GM12892 (cell line): ENCODE measurements around the gene ASTE1. TPM values are rescaled to one million over a fixed set of nuclear protein-coding genes. Genes with fewer than 3 reads are reported as not detected.
"Not testable (repeated sequence)": the region's sequence is repeated elsewhere in the genome, so short reads cannot be mapped to it uniquely, and the experiment has no call there.

Experiments
- DNase-seq: peaks from one replicate; pipeline ENCODE4 v3.0.0; 2011; ENCODE audit not compliant: insufficient read length
- FAIRE-seq: peaks from 2 replicates; lab custom pipeline; 2011; peaks lifted over from hg19 to GRCh38; lab: Jason Lieb, UNC
- POLR2A ChIP-seq: IDR thresholded peaks from 2 replicates; pipeline ENCODE4 v1.6.1; 2011; ENCODE audit warnings: low read depth, low read length, control low read depth
- POLR2AphosphoS5 ChIP-seq: IDR thresholded peaks from 2 replicates; pipeline ENCODE4 v1.6.1; 2011; ENCODE audit warnings: low read depth, low read length, control low read depth
- TAF1 ChIP-seq: IDR thresholded peaks from 2 replicates; pipeline ENCODE4 v1.6.1; 2011; ENCODE audit warnings: low read depth, mild to moderate bottlenecking, control low read depth, low read length, borderline replicate concordance
- polyA plus RNA-seq: library from polyadenylated mRNA; unstranded; fragments of >200 nt; gene quantifications from one replicate; pipeline ENCODE4 v1.2.1, GENCODE V29; 2012; ENCODE audit warnings: missing spikeins, inconsistent platforms; ENCODE audit not compliant: missing spikeins

Gene ASTE1, protein sequence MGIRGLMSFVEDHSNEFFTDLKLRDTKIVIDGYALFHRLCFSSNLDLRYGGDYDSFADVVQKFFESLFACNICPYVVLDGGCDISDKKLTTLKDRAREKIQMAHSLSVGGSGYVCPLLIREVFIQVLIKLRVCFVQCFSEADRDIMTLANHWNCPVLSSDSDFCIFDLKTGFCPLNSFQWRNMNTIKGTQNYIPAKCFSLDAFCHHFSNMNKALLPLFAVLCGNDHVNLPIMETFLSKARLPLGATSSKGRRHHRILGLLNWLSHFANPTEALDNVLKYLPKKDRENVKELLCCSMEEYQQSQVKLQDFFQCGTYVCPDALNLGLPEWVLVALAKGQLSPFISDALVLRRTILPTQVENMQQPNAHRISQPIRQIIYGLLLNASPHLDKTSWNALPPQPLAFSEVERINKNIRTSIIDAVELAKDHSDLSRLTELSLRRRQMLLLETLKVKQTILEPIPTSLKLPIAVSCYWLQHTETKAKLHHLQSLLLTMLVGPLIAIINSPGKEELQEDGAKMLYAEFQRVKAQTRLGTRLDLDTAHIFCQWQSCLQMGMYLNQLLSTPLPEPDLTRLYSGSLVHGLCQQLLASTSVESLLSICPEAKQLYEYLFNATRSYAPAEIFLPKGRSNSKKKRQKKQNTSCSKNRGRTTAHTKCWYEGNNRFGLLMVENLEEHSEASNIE
- polyA plus RNA-seq, result 4.6 TPM

DNA sequence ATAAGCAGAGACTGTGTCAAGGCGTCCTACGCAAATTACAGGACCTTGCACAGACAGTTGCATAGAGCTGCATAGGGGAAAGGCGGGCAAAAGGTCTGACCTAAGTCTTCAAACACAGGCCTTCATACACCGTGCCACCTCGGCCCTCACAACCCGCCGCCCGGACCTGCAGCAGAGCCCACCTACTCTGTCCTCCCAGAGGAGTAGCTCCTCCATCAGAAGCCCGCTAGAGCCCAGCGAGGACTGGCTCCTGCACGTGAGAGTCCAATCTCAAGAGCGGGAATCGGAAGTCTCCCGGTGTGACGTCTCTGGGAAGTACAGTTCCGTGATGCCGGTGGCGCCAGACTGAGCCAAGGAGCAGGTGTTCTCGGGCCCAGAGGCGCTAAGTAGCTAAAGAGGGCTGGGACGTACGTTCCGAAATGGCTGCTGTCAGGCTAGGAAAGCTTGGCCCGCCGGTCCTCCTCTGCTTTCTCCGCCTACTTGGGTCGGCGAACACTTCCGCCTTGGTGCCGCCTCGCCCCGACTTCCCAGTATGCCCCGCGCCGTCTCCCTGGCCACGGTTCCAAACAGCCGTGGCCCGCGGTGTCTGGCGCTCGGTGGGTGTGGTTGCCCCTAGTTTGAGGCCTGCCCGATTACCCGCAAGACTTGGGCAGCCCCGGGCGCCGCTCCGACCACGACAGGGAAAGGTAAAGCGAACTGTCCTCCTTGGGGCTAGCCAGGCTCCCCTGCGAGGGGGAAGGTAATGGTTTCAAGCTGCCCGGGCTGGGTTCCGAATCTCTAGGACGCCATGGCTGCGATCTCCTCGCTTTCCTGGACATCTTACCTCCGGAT is at the start of gene ASTE1, which contains the start of gene NEK11:
TSS of gene ASTE1 (minus strand) at position 505 of the 831 bp plus-strand sequence. CDS start 1,519 bp downstream, outside the sequence.
TSS of gene NEK11 (plus strand) at position 557 of the 831 bp plus-strand sequence. CDS start 2,832 bp downstream, outside the sequence.
- peak; percentile 94 for TF ChIP-seq POLR2AphosphoS5
- 0 out of 2 replicates have a peak, but pooled peaks have one; percentile 69 for TF ChIP-seq TAF1
- peak; percentile 88 for TF ChIP-seq POLR2A
- DNase-seq, result peak; percentile 75
- FAIRE-seq, result peak; percentile 99

DNA sequence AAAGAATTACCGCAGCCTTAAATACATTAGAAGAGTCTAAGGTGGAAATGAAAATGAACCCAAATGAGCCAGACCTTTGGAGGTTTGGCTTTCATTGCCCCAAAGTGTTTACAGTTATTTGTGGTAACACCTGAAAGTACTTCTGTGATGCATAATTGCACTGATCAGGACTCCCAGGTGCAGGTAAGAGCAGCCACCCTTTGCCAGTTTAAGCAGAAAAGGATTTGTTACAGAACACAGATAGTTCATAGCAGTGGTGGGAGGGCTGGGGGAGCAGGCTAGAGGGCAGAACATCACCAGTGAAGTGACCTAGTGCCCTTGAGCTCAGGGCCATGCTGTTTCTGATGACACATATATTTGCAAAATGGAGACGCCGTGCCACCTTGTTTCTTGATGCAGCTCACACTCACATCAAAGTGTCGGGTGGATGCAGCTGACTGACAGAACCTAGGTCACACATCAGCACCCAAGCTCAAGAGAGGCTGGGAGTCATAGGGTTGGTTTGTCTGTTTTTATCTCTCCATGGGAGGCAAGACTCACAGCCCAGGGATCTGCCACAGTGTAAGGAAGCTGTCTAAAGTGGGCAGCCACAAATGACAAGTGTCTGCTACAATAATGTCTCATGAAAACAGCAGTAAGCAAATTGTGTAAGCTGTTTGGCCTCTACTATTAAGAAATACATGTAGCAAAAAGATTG is 49.2 kb upstream of the ASTE1 start:
- FAIRE-seq, result no peak
- no peak for TF ChIP-seq TAF1
- TF ChIP-seq POLR2AphosphoS5, result no peak
- no peak for TF ChIP-seq POLR2A
- DNase-seq, result no peak

DNA sequence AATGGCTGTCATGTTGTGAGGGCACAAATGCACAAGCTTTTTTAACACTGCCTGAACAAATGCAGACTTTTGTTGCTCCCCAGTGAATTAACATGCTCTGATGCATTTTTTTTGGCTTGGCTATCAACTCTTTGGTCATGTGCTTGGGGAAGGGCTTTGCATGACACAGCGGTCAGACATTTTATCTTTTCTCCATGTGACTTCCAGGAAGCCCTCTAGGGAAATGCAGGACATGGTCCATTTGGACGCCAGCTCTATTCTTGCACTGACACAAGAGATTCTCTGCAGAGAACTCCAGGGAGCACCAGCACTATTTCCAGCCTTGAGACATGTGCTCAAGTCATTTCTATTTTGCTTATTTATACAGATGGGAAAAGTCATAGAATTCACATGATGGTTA is 46.2 kb upstream of the ASTE1 start:
- FAIRE-seq (no peak), DNase-seq (no peak)
- no peak for TF ChIP-seq TAF1
- no peak for TF ChIP-seq POLR2A
- TF ChIP-seq POLR2AphosphoS5, result no peak

DNA sequence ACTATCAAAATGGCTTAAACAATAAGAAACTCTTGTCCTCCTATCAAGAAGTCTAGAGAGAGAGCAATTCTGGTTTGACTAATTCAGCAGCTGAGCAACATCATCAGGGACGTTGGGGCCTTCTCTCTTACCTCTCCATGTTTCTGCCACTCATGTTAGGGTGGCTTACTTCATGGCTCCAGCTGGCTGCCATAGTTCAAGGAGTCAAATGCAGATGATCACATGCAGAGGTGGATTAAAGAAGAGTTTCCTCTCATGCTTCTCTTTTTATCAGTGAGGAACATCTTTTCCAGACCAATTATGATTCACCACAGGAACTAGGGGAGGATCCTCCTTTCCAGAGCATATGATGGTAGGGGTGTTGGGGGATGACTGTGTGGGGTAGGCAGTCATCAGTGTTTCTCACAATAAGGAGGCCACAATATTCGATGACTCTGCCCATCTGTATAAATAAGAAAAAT is 45.5 kb upstream of the ASTE1 start:
- FAIRE-seq (no peak), DNase-seq (no peak)
- TF ChIP-seq POLR2A (no peak), POLR2AphosphoS5 (no peak), TAF1 (no peak)

DNA sequence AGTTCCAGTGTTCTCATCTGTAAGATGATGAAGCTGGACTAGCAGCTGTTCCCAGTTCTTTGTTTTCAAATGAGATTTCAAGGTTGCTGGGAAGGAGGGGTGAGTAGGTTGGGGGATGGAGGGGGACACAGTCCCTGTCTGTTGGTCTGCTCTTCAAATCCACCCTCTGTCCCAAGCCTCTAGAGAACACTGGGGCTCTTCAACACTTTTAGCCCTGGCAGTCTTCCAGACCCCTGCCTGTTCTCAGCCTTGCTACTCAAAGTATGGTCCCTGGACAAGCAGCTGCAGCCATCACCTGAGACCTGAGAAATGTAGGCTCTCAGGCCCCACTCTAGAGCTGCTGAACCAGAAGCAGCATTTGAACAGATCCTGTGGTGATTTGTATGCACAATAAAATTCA is 41.4 kb upstream of the ASTE1 start:
- DNase-seq, result no peak
- TF ChIP-seq TAF1, result no peak
- TF ChIP-seq POLR2AphosphoS5, result no peak

DNA sequence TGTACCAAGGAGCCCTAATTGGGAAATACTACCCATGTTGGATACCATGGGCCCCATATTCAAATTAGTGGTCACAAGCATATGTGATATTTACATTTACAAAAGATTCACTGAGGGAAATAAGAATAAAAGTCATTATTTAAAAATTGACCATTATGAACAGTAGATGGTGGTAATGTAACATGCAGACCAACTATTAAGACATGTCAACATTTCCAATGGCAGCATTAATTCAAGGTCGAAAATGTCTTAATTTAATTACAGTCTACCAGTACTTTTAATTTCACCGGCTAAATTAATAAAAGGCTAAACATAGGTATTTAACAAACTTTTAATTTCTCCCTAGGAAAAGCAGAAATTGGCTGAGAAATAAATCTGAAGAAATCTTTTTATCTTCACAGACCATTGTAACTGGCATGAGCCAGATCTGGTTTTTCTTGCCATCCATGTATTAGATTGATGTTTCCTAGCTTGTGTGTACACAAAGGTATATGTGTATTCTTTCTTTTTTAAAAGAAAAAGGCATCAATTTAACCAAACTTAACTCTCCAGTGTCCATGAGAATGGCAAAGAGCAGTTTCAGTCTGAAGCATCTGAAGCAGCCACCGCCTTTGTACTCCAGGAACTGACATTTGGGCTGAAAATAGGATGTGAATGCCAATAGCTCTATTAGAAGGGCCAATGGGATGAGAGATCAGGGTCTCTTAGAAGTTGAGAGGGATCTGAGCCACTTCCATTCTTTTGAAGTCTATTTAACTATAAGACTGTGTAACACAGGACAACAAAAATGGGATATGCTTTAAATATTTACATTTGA is 26.6 kb upstream of the ASTE1 start:
- FAIRE-seq, result no peak
- TF ChIP-seq POLR2A (no peak), TAF1 (no peak), POLR2AphosphoS5 (no peak)
- DNase-seq, result no peak

More for the DNA sequence above, 41.4 kb upstream of the ASTE1 start:
- FAIRE-seq, result no peak

DNA sequence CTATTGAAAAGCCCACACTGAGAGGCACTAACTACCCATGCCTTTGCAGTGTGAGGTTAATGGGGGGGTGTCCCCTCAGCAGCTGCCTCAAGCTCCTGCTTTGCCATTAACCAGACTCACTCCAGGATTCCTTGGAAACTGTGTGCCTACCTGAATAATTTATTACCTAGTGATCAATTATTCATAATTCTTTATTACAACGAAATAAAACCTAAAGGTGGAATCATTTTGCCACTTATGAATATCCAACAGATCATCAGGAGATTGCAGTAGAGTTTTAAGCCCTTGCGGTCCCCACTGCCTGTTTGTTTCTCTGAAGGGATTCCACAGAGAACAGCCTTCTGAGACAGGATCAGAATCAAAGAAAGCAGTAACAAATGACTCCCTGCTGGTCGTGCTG is 23.4 kb upstream of the ASTE1 start:
- DNase-seq (no peak), FAIRE-seq (no peak)
- TF ChIP-seq TAF1 (no peak), POLR2AphosphoS5 (no peak), POLR2A (no peak)

DNA sequence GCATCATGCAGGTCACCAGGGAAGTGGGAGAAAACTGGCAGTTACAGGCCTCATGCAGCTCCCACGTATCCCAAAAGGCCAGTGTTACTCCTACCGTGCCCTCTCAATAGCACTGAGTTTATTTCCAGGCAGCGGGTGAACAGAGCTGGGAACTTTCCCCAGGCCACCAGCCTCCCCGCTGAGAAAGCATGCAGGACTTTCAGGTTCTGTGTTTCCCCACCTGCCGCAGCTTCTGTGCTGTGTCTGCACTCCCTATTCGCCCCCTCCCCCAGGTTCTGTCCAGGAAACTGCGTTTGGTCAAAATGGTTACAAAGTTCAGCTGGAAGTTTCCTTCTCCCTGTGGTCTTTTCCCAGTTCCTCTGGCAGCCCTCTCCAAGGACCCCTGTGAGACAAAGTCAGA is 21.4 kb upstream of the ASTE1 start:
- DNase-seq (no peak), FAIRE-seq (no peak)
- TF ChIP-seq TAF1 (no peak), POLR2A (no peak), POLR2AphosphoS5 (no peak)

DNA sequence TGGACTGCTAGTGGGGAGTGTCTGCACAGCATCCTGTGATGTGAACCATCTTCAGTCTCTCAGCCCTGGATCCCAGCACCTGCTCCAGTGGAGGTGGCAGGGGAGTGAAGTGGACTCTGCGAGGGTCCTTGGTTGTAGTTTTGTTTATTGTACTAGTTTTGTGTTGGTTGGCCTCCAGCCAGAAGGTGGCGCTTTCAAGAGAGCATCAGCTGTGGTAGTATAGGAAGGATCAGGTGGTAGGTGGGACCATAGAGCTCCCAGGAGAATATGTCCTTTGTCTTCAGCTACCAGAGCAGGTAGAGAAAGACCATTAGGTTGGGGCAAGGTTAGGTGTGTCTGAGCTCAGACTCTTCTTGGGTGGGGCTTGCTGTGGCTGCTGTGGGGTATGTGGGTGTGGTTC is 21.0 kb upstream of the ASTE1 start:
- no peak for TF ChIP-seq POLR2A
- TF ChIP-seq TAF1, result no peak
- TF ChIP-seq POLR2AphosphoS5, result no peak
- DNase-seq (no peak), FAIRE-seq (no peak)

DNA sequence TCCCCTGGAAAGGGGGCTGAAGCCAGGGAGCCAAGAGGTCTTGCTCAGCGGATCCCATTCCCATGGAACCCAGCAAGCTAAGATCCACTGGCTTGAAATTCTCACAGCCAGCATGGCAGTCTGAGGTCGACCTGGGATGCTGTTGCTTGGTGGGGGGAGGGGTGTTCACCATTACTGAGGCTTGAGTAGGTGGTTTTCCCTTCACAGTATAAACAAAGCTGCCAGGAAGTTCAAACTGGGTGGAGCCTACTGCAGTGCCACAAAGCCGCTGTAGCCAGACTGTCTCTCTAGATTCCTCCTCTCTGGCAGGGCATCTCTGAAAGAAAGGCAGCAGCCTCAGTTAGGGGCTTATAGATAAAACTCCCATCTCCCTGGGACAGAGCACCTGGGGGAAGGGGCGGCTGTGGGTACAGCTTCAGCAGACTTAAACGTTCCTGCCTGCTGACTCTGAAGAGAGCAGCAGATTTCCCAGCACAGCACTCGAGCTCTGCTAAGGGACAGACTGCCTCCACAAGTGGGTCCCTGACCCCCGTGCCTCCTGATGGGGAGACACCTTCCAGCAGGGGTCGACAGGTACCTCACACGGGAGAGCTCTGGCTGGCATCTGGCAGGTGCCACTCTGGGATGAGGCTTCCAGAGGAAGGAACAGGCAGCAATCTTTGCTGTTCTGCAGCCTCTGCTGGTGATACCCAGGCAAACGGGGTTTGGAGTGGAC is 15.8 kb upstream of the ASTE1 start:
- peak; percentile 80 for FAIRE-seq

More for the DNA sequence above, 15.8 kb upstream of the ASTE1 start:
- DNase-seq, result not testable (repeated sequence)
